ENCODE measurements around the gene GRAMD1A.
"Not testable (repeated sequence)": the region's sequence is repeated elsewhere in the genome, so short reads cannot be mapped to it uniquely, and the experiment has no call there.

GRAMD1A gene

GRCh38 chr19:34984287-34984686 is 15.8 kb upstream of the GRAMD1A start:
- no peak overlapping the region for H3K4me3 ChIP-seq (ENCODE audit: low read depth, low read length)
- no peak for TF ChIP-seq CTCF (IDR thresholded peaks at IDR 0.05; ENCODE audit: borderline replicate concordance, insufficient read depth, low read depth, low read length)

- TF ChIP-seq CTCF (IDR thresholded peaks at IDR 0.05; ENCODE audit: borderline replicate concordance, insufficient read depth, low read depth, low read length) = no peak
- H3K4me3 ChIP-seq (ENCODE audit: low read depth, low read length) = no peak overlapping the region
Measured at GRCh38 chr19:34985249-34986022, 14.7 kb upstream of the GRAMD1A start.

- TF ChIP-seq CTCF (IDR thresholded peaks at IDR 0.05; ENCODE audit: borderline replicate concordance, insufficient read depth, low read depth, low read length) = no peak
- H3K4me3 ChIP-seq (ENCODE audit: low read depth, low read length) = no peak overlapping the region
Measured at GRCh38 chr19:34988119-34988518, 12.0 kb upstream of the GRAMD1A start.

- no peak for TF ChIP-seq CTCF (IDR thresholded peaks at IDR 0.05; ENCODE audit: borderline replicate concordance, insufficient read depth, low read depth, low read length)
- H3K4me3 ChIP-seq (ENCODE audit: low read depth, low read length) = no peak overlapping the region
Measured at GRCh38 chr19:34989298-34989697, 10.8 kb upstream of the GRAMD1A start.

GRCh38 chr19:34990578-34991192 is 9.4 kb upstream of the GRAMD1A start:
- no peak overlapping the region for H3K4me3 ChIP-seq (ENCODE audit: low read depth, low read length)
- TF ChIP-seq CTCF (IDR thresholded peaks at IDR 0.05; ENCODE audit: borderline replicate concordance, insufficient read depth, low read depth, low read length) = no peak

- no peak overlapping the region for H3K4me3 ChIP-seq (ENCODE audit: low read depth, low read length)
- no peak for TF ChIP-seq CTCF (IDR thresholded peaks at IDR 0.05; ENCODE audit: borderline replicate concordance, insufficient read depth, low read depth, low read length)
Measured at GRCh38 chr19:34991542-34992333, 8.4 kb upstream of the GRAMD1A start.

GRCh38 chr19:34992582-34992981 is 7.5 kb upstream of the GRAMD1A start:
- H3K4me3 ChIP-seq (ENCODE audit: low read depth, low read length) = not testable (repeated sequence)
